ENCODE data around the gene LEMD3. TPM values are rescaled to one million over a fixed set of nuclear protein-coding genes. Genes with fewer than 3 reads are reported as not detected.
A peak's percentile ranks its signal among the peaks of the same experiment; 100 is the strongest.

The LEMD3 gene
- total RNA-seq, 1 experiment from 2014 or later = 57.8 TPM

DNA sequence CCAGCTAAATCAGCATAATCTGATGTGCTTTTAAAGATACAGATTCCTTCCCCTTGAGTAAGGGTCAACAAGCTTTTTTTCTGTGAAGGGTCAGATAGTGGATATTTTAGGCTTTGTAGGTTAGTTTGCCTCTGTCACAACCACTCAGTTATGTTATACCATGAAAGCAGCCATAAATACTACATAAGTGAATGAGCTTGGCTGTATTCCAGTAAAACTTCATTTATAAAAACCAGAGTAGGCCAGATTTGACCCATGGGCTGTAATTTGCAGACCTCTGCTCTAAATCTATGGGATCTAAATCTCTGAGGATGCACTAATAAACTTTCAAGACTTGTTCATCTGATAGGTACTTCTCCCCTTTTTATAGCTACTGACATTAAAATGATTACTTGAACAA, 47.7 kb downstream of the LEMD3 start:
- H3K9me2 ChIP-seq (replicated peaks; ENCODE audit: low read length) = no peaks in the 10 kb centered on the region

DNA sequence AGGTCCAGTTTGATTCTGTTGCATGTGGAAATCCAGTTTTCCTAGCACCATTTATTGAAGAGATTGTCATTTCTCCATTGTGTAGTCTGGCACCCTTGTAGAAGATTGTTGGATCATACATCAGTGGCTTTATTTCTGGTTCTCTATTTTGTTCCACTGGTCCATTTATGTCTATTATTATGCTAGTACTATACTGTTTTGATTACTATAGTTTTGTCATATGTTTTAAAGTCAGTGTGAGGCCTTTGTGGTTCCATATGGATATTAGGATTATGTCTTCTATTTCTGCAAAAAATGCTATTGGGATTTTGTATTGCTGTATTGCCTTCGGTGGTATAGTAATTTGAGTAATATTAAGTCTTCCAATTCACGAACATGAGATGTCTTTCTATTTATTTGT, 51.4 kb downstream of the LEMD3 start:
- no peaks in the 10 kb centered on the region for H4K20me1 ChIP-seq (ENCODE audit: low read length)
- H3K9me3 ChIP-seq (ENCODE audit: low read length) = peaks cover 6% of the 10 kb centered on the region
- H3K79me2 ChIP-seq (ENCODE audit: low read length) = peaks cover 13% of the 10 kb centered on the region
- ChIA-PET POLR2A (ENCODE audit: unreplicated experiment) (no interaction called here), CTCF (no interaction called here)
- peaks cover 32% of the 10 kb centered on the region for H3K36me3 ChIP-seq (ENCODE audit: low read depth, low read length)
- H3K27me3 ChIP-seq (ENCODE audit: low read length) = no peaks in the 10 kb centered on the region
- no peak overlapping the region for H3K4me3 ChIP-seq (ENCODE audit: low read length)
- intact Hi-C loops (cut with micrococcal nuclease) = no loop called here
- TF ChIP-seq, protein P1, sequence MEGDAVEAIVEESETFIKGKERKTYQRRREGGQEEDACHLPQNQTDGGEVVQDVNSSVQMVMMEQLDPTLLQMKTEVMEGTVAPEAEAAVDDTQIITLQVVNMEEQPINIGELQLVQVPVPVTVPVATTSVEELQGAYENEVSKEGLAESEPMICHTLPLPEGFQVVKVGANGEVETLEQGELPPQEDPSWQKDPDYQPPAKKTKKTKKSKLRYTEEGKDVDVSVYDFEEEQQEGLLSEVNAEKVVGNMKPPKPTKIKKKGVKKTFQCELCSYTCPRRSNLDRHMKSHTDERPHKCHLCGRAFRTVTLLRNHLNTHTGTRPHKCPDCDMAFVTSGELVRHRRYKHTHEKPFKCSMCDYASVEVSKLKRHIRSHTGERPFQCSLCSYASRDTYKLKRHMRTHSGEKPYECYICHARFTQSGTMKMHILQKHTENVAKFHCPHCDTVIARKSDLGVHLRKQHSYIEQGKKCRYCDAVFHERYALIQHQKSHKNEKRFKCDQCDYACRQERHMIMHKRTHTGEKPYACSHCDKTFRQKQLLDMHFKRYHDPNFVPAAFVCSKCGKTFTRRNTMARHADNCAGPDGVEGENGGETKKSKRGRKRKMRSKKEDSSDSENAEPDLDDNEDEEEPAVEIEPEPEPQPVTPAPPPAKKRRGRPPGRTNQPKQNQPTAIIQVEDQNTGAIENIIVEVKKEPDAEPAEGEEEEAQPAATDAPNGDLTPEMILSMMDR (conservative IDR thresholded peaks at IDR 0.05; ENCODE audit: low read depth, low read length) = no peak
- TF ChIP-seq EZH2 (IDR thresholded peaks at IDR 0.05; ENCODE audit: low read length, unreplicated experiment) (no peak), EZH2phosphoT487 (IDR thresholded peaks at IDR 0.05; ENCODE audit: borderline replicate concordance, low read length) (no peak)
- H3K27ac ChIP-seq (ENCODE audit: low read length) = no peak overlapping the region
- H3F3A ChIP-seq (ENCODE audit: low read length, unreplicated experiment) = no peaks in the 10 kb centered on the region
- H3K4me1 ChIP-seq (ENCODE audit: insufficient read depth, low read length) = no peaks in the 10 kb centered on the region
- H3K9ac ChIP-seq (ENCODE audit: low read length) = no peak overlapping the region
- no peak overlapping the region for H3K4me2 ChIP-seq (ENCODE audit: low read length)
- no peak overlapping the region for H2AFZ ChIP-seq (ENCODE audit: low read length)
- BruUV-seq (replicated peaks) = no TSS peak
- DNase-seq (no peak), ATAC-seq (no peak)
- H3K9me2 ChIP-seq (replicated peaks; ENCODE audit: low read length) = no peaks in the 10 kb centered on the region

More for the DNA sequence above, 47.7 kb downstream of the LEMD3 start:
- Histone ChIP-seq H3K36me3 (ENCODE audit: low read depth, low read length) (peaks cover 26% of the 10 kb centered on the region), H3K27ac (ENCODE audit: low read length) (no peak overlapping the region), H3K4me3 (ENCODE audit: low read length) (no peak overlapping the region), H3K27me3 (ENCODE audit: low read length) (no peaks in the 10 kb centered on the region), H4K20me1 (ENCODE audit: low read length) (no peaks in the 10 kb centered on the region), H3K9ac (ENCODE audit: low read length) (no peak overlapping the region), H3K9me3 (ENCODE audit: low read length) (peaks cover 6% of the 10 kb centered on the region), H3K4me1 (ENCODE audit: insufficient read depth, low read length) (no peaks in the 10 kb centered on the region), H3K4me2 (ENCODE audit: low read length) (no peak overlapping the region), H2AFZ (ENCODE audit: low read length) (no peak overlapping the region), H3K79me2 (ENCODE audit: low read length) (no peaks in the 10 kb centered on the region), H3F3A (ENCODE audit: low read length, unreplicated experiment) (no peaks in the 10 kb centered on the region)
- ChIA-PET POLR2A (ENCODE audit: unreplicated experiment) (no interaction called here), CTCF (no interaction called here)
- TF ChIP-seq EZH2phosphoT487 (IDR thresholded peaks at IDR 0.05; ENCODE audit: borderline replicate concordance, low read length) (no peak), EZH2 (IDR thresholded peaks at IDR 0.05; ENCODE audit: low read length, unreplicated experiment) (no peak)
- TF ChIP-seq, protein P1 (conservative IDR thresholded peaks at IDR 0.05; ENCODE audit: low read depth, low read length) = no peak
- ATAC-seq (no peak), DNase-seq (no peak)
- intact Hi-C loops (cut with micrococcal nuclease) = no loop called here
- no TSS peak for BruUV-seq (replicated peaks)

DNA sequence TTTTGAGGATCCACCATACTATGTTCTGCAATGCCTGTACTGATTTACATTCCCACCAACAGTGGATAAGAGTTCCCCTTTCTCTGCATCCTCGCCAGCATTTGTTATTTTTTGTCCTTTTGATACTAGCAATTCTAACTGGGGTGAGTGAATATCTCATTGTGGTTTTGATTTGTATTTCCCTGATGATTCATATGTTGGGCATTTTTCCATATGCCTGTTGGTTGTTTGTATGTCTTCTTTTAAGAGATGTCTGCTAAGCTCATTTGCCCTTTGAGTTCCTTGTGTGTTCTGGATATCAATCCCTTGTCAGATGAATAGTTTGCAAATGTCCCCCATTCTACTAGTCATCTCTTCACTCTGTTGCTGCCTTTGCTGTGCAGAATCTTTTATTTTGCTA, 60.1 kb downstream of the LEMD3 start:
- intact Hi-C loops (cut with micrococcal nuclease) = no loop called here
- Histone ChIP-seq H3K9ac (ENCODE audit: low read length) (no peak overlapping the region), H3F3A (ENCODE audit: low read length, unreplicated experiment) (peaks cover 5% of the 10 kb centered on the region), H3K27me3 (ENCODE audit: low read length) (no peaks in the 10 kb centered on the region), H3K9me2 (replicated peaks; ENCODE audit: low read length) (no peaks in the 10 kb centered on the region), H3K79me2 (ENCODE audit: low read length) (peaks cover 38% of the 10 kb centered on the region), H3K9me3 (ENCODE audit: low read length) (no peaks in the 10 kb centered on the region), H3K4me3 (ENCODE audit: low read length) (no peak overlapping the region), H3K36me3 (ENCODE audit: low read depth, low read length) (peaks cover 6% of the 10 kb centered on the region; the same call in 1 of the 2 replicates), H3K4me1 (ENCODE audit: insufficient read depth, low read length) (peaks cover 11% of the 10 kb centered on the region), H3K4me2 (ENCODE audit: low read length) (no peak overlapping the region), H3K27ac (ENCODE audit: low read length) (no peak overlapping the region), H2AFZ (ENCODE audit: low read length) (no peak overlapping the region), H4K20me1 (ENCODE audit: low read length) (0 out of 2 replicates have a peak, but pooled peaks cover 5% of the 10 kb centered on the region)
- ATAC-seq (peak; percentile 90), DNase-seq (peak; percentile 87)
- ChIA-PET POLR2A (ENCODE audit: unreplicated experiment) (no interaction called here), CTCF (interaction anchor here (1.0 kb wide), 1 partner anchor 428 kb away, joined by 8 read pairs; no protein-coding TSS in a partner anchor)
- no peak for TF ChIP-seq EZH2 (IDR thresholded peaks at IDR 0.05; ENCODE audit: low read length, unreplicated experiment)
- BruUV-seq (replicated peaks) = no TSS peak
